GM19099 (cell line): ENCODE measurements around the gene ABHD15.

Experiments
- POLR2A ChIP-seq: IDR thresholded peaks from 3 replicates; pipeline ENCODE4 v1.6.1; 2011; ENCODE audit warnings: low read depth; ENCODE audit not compliant: insufficient read length; ENCODE audit errors: extremely low read depth

Gene ABHD15

GRCh38 chr17:29570521-29570920 lies 3.7 kb upstream of the ABHD15 start:
- TF ChIP-seq POLR2A = no peak

- TF ChIP-seq POLR2A = no peak
Observed at GRCh38 chr17:29569245-29569950, 2.6 kb upstream of the ABHD15 start.

DNA sequence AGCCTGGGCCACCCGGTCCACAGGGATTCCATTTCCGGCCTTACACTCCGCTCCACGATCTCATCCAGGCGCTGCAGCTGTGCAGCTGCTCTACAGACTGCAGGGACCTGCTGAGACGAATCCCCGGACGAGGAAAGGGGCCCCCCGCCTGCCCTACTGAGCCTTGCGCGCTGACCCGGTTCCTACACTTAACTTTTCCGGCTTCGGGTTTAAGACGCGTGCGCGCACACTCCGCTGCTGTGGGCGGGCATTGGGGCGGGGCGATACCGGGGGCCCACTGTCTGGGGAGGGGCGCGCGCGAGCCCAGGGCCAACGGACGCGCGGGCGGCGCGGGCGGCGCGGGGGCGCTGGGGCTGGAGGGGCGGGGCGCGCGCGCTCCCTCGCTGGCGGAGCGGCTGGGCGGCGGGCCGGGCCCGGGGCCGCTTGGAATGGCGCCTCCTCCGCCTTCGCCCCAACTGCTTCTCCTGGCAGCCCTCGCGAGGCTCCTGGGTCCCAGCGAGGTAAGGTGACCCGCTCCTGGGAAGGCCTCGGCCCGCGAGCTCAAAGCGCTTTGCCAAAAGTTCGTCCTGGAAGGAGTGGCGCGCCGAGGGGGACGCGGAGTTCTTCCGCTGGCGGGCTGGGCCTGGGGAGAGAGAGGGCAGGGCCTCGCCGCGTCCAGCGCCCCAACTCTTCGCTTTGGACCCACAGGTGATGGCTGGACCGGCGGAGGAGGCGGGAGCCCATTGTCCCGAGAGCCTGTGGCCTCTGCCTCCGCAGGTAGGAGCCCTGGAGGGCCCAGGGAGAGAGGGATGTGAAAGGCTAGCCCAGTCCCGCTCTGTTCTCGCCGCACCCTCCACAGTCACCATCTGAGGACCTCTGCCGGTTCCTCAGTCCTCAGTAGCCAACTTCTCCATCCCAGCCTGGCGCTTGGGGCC lies 1.8 kb upstream of the ABHD15 start, which contains the start of gene TP53I13:
TP53I13 (plus strand) TSS at position 371 of the 914 bp plus-strand sequence; CDS start at position 429, 58 bp downstream.
- peak; percentile 80 for TF ChIP-seq POLR2A

- TF ChIP-seq POLR2A = peak; percentile 20
Observed at GRCh38 chr17:29567554-29568330, 905 bp upstream of the ABHD15 start.

- TF ChIP-seq POLR2A = no peak
Observed at GRCh38 chr17:29567304-29567553, 392 bp upstream of the ABHD15 start.

DNA sequence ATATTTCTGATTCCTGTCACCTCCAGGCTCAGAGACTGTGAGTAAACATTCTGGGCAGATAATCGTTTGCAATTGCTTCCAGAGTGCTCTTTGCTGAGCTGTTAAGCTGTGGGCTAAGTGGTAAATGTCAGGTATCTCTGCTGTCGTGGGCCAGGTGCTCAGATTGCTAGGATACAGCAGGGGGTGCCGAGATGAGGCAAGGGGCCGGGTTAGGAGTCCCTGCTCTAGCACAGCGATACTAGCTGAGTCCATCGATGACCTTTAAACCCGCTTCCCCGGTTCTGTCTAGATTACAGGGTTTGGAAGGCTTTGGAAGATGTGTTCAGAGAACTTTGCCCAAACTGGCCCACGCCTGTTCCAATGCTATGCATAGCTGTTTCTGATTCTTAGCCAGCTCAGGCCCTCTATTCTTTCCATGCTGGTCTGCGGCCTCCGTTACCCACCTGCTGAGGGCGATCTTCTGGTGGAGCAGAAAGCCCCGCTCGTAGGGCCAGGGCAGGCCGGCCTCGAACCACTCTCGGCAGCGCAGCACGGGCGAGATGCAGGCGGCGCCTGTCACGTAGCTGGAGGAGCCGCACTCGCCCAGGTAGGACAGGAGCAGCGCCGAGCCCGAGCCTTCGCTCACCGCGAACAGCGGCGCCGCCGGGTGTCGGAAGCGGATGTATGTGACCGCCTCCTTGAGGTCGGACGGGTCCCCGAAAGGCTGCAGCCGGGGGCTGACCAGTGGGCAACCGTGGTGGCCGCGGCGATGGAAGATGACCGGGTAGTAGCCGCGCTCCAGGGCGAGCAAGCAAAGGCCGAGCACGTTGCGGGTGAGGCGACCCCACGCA lies 979 bp downstream of the ABHD15 start:
- TF ChIP-seq POLR2A = peak; percentile 21

- TF ChIP-seq POLR2A = no peak
Observed at GRCh38 chr17:29563816-29564215, 3.0 kb downstream of the ABHD15 start.

GRCh38 chr17:29562615-29563014 lies 4.2 kb downstream of the ABHD15 start:
- no peak for TF ChIP-seq POLR2A

DNA sequence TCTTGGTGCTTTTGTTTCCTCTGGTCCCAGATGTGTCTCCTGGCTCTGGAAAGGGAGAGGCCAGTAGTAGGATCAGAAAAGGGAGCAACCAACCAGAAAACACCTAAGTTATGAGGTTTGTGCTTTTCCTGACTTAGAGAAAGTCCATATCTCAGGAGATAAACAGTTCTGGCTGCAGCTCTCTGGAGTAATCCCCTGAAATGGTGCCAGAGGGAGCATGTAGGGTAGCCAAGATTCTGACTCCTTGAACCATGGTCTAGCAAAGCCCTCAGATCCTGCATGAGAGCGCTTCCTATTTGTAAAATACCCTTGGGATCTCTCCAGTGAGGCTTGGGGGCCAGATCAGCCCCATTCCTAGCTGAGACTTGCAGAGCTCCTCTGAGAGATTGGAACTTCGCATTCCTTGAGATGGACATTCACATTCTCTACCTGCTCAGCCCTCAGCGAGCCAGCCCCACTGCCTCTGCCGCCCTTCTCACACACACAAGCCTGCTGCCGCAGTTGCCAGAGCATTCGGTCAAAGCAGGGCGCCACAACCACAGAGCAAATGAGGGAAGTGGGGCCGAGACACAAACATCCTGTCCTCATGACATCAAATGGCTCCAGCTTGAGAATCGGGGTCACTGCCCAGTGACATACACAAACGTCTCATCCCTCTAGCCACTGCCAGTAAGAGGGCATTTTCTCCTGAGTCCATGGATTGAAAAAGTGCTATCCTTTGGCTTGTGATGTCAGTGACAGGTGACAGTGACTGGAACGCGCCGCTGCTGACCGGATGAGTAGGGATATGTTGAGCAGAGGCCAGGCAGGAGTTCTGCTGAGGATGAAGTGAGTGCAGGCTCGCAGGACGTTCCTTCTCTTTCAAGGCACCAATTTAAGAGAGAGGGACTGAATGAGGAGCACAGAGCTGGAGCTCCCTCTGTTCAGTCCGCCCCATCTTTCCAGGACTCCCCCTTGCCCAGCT lies 5.0 kb downstream of the ABHD15 start:
- no peak for TF ChIP-seq POLR2A

DNA sequence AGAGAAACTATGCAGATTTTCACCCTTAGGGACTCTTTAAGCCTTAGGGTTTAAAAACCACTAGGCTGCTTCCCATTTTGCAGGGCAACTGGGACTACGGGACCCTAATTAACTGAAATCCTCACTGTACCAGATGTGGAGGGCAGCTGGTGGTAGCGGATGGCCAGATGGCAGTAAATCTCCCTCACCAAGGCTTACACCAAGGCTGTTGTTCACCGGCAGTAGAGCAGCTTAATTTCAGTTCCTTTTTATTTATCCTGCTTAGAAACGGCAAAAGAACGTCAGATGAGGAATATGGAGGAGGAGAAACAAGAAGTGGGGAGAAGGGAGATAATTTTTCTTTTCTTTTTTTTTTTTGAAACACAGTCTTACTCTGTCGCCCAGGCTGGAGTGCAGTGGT lies 6.5 kb downstream of the ABHD15 start:
- TF ChIP-seq POLR2A = no peak

- no peak for TF ChIP-seq POLR2A
Observed at GRCh38 chr17:29559640-29560039, 7.2 kb downstream of the ABHD15 start.

DNA sequence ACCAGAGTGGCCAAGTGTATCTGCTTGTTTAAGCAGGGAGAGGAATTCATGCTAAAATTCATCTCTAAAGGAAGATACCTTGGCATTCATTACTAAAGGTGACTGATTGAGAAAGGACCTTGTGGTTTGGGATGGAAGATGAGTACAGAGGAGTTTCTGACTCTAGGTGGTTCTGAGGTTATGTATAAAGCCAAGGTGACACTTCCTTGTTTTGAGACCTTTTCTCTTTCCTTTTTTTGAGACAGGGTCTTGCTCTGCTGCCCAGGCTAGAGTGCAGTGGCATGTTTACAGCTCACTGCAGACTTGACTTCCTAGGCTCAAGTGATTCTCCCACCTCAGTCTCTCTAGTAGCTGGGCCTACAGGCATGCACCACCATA lies 9.1 kb downstream of the ABHD15 start:
- TF ChIP-seq POLR2A = no peak

- TF ChIP-seq POLR2A = no peak
Observed at GRCh38 chr17:29557085-29557738, 9.6 kb downstream of the ABHD15 start.
